Common myeloid progenitor, CD34-positive (primary cell): ENCODE results near the gene PARD6B.
A peak's percentile ranks its signal among the peaks of the same experiment; 100 is the strongest.
"Not testable (repeated sequence)": the region's sequence is repeated elsewhere in the genome, so short reads cannot be mapped to it uniquely, and the experiment has no call there.

ENCODE experiments used
- CTCF ChIA-PET: fragments of 350-600 bp; sonication (Branson Sonifier 250); formaldehyde crosslinking; loops from one replicate; lab custom pipeline; 2021; ENCODE audit warnings: antibody characterized with exemption; lab: Charles Lee
- POLR2A ChIA-PET: fragments of 350-600 bp; sonication (Branson Sonifier 250); formaldehyde crosslinking; loops from one replicate; lab custom pipeline; 2021; ENCODE audit warnings: antibody characterized with exemption; lab: Charles Lee
- DNase-seq, 3 donors: peaks; one replicate each; pipeline versions ENCODE4 v3.0.0 to v3.0.0-alpha.2; 2013
- H3K27ac ChIP-seq, 2 experiments: 1 replicate in 1 of 2; 2 replicates in 1 of 2; pipeline ENCODE4 v1.7.0; 2013; ENCODE audit warnings: inconsistent platforms in 2 of 2, low read length in 2 of 2, mild to moderate bottlenecking in 2 of 2, low read depth in 1 of 2, moderate library complexity in 1 of 2; ENCODE audit not compliant: severe bottlenecking in 2 of 2, insufficient read depth in 1 of 2, poor library complexity in 1 of 2
- H3K27me3 ChIP-seq, 5 experiments: replicated peaks in 2 of 5; 1 replicate in 3 of 5; 2 replicates in 2 of 5; pipeline versions ENCODE4 v1.6.1 to v1.7.0; 2013; ENCODE audit warnings: low read length in 4 of 5, mild to moderate bottlenecking in 2 of 5, moderate library complexity in 2 of 5, inconsistent platforms in 1 of 5; ENCODE audit not compliant: insufficient read depth in 5 of 5, control insufficient read depth in 4 of 5
- H3K36me3 ChIP-seq, 4 experiments: 1 replicate in 2 of 4; 2 replicates in 2 of 4; pipeline versions ENCODE4 v1.6.1 to v1.7.0; 2013; ENCODE audit warnings: low read length in 3 of 4, control low read depth in 1 of 4, mild to moderate bottlenecking in 1 of 4; ENCODE audit not compliant: control insufficient read depth in 4 of 4, insufficient read depth in 4 of 4
- H3K4me1 ChIP-seq, 4 experiments: 1 replicate in 3 of 4; 2 replicates in 1 of 4; pipeline versions ENCODE4 v1.6.1 to v1.7.1; 2013; ENCODE audit warnings: low read length in 3 of 4, mild to moderate bottlenecking in 3 of 4, control low read depth in 1 of 4, inconsistent platforms in 1 of 4, moderate library complexity in 1 of 4; ENCODE audit not compliant: control insufficient read depth in 4 of 4, insufficient read depth in 4 of 4; ENCODE audit errors: control extremely low read depth in 1 of 4
- H3K4me3 ChIP-seq, 7 experiments: 1 replicate in 4 of 7; 2 replicates in 3 of 7; pipeline versions ENCODE4 v1.5.1 to v1.7.0; 2013; ENCODE audit warnings: mild to moderate bottlenecking in 7 of 7, low read length in 6 of 7, moderate library complexity in 6 of 7, inconsistent platforms in 2 of 7, low read depth in 2 of 7, control low read depth in 1 of 7; ENCODE audit not compliant: insufficient read depth in 4 of 7, control insufficient read depth in 1 of 7; ENCODE audit errors: extremely low read depth in 1 of 7
- H3K9me3 ChIP-seq, 5 experiments: 1 replicate in 4 of 5; 2 replicates in 1 of 5; pipeline versions ENCODE4 v1.6.1 to v1.7.1; 2013; ENCODE audit warnings: low read length in 4 of 5, mild to moderate bottlenecking in 2 of 5, inconsistent platforms in 1 of 5, low read depth in 1 of 5, moderate library complexity in 1 of 5; ENCODE audit not compliant: control insufficient read depth in 4 of 5, insufficient read depth in 2 of 5; ENCODE audit errors: control extremely low read depth in 1 of 5
- whole genome bisulfite sequencing: methylation state at CpG from one replicate; pipeline ENCODE4 v1.1.5; 2013; ENCODE audit not compliant: insufficient coverage; 5-methylcytosine and 5-hydroxymethylcytosine counted together

Gene PARD6B

DNA sequence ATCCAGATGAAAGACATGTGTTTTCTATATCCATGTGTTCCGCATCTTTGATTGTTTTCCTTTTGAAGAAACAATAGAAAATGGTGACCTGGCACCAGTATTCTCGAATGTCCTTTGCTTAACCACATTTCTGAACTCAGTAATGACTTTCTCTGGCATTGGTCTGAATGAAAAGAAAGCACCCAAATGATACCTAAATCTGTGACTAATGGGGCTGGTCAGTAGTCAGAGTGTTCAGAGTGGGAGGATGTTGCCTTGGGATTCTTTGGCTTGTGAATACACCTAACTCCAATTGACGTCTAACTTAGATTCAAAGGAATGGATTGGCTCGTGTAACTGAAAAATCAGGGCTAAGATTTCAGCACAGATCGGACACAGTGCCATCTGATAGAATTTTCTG, 27.1 kb downstream of the PARD6B start:
- no peak for DNase-seq
- no peak overlapping the region for H3K4me3 ChIP-seq
- no peaks in the 10 kb centered on the region for H3K36me3 ChIP-seq
- no peak overlapping the region for H3K27ac ChIP-seq
- H3K9me3 ChIP-seq = no peaks in the 10 kb centered on the region
- H3K4me1 ChIP-seq = no peaks in the 10 kb centered on the region
- H3K27me3 ChIP-seq = no peaks in the 10 kb centered on the region
- WGBS = 98% methylated on average over 5 of the region's 5 CpGs
- POLR2A ChIA-PET = no interaction called here
- CTCF ChIA-PET = interaction anchor here (0.7 kb wide), 1 partner anchor 583 kb away, joined by 3 read pairs; no protein-coding TSS in a partner anchor

DNA sequence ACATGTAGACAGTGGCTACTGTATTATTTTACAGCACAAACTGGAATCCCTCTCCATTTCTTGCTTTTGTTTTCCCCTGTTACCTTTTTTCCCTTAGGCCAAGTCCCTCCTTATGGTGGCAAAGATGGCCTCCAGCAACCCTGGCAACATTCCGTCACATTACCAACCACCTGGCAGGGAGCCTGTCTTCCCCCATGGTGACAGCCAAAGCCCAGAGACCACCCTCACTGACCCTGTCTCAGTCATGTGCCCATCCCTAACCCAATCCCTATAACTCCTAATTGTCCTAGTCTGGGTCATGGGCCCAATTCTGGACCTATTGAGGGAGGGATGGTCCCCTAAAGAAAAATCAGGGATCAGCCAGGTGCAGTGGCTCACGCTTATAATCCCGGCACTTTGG, 27.6 kb downstream of the PARD6B start:
- POLR2A ChIA-PET = no interaction called here
- CTCF ChIA-PET = no interaction called here
- no peak for DNase-seq

DNA sequence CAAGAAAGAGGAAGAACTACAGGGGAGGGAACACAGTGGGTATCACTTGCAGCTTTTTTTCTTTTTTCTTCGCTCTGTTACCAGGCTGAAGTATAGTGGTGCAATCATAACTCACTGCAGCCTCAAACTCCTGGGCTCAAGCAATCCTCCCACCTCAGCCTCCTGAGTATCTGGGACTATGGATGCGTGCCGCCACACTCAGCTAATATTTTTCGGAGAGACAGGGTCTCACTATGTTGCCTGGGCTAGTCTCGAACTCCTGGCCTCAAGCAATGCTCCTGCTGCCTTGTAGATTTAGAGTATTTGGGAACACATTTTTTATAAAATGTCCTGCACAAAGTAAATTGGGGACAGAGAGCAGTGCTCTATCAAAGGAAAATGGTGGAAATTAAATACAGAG, 28.3 kb downstream of the PARD6B start:
- DNase-seq = peak in 2 of 3 donors; percentile 36 to 47
- Histone ChIP-seq H3K4me1 (no peaks in the 10 kb centered on the region), H3K27ac (no peak overlapping the region), H3K4me3 (no peak overlapping the region), H3K36me3 (no peaks in the 10 kb centered on the region), H3K9me3 (no peaks in the 10 kb centered on the region), H3K27me3 (no peaks in the 10 kb centered on the region)
- POLR2A ChIA-PET = interaction anchor here (0.7 kb wide), 1 partner anchor 14 kb away, joined by 3 read pairs; no protein-coding TSS in a partner anchor
- CTCF ChIA-PET = no interaction called here
- WGBS = 84% methylated on average over 5 of the region's 5 CpGs

More for the DNA sequence above, 27.6 kb downstream of the PARD6B start:
- Histone ChIP-seq H3K4me3 (no peak overlapping the region), H3K27ac (no peak overlapping the region), H3K36me3 (no peaks in the 10 kb centered on the region), H3K27me3 (no peaks in the 10 kb centered on the region), H3K4me1 (no peaks in the 10 kb centered on the region), H3K9me3 (no peaks in the 10 kb centered on the region)
- WGBS = 75% methylated on average over 1 of the region's 3 CpGs

DNA sequence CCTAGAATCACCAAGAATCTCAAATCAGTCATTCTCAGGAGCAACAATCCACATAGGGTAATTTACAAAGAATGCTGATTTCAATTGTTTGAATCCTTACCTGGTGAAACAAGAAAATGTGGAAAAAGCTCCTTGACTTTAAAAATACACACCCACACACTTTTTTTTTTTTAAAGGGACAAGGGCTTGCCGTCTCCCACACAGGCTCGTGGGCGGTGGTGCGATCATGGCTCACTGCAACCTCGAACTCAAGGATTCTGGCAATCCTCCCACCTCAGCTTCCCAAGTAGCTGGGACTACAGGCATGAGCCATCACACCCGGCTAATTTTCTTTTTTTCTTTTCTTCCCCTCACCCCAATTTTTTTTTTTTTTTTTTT, 30.7 kb downstream of the PARD6B start:
- H3K27me3 ChIP-seq = no peaks in the 10 kb centered on the region
- no peaks in the 10 kb centered on the region for H3K9me3 ChIP-seq
- no peaks in the 10 kb centered on the region for H3K36me3 ChIP-seq
- DNase-seq = no peak
- no peaks in the 10 kb centered on the region for H3K4me1 ChIP-seq
- no peak overlapping the region for H3K4me3 ChIP-seq
- WGBS = 90% methylated on average over 5 of the region's 6 CpGs
- CTCF ChIA-PET = no interaction called here
- POLR2A ChIA-PET = no interaction called here
- no peak overlapping the region for H3K27ac ChIP-seq

DNA sequence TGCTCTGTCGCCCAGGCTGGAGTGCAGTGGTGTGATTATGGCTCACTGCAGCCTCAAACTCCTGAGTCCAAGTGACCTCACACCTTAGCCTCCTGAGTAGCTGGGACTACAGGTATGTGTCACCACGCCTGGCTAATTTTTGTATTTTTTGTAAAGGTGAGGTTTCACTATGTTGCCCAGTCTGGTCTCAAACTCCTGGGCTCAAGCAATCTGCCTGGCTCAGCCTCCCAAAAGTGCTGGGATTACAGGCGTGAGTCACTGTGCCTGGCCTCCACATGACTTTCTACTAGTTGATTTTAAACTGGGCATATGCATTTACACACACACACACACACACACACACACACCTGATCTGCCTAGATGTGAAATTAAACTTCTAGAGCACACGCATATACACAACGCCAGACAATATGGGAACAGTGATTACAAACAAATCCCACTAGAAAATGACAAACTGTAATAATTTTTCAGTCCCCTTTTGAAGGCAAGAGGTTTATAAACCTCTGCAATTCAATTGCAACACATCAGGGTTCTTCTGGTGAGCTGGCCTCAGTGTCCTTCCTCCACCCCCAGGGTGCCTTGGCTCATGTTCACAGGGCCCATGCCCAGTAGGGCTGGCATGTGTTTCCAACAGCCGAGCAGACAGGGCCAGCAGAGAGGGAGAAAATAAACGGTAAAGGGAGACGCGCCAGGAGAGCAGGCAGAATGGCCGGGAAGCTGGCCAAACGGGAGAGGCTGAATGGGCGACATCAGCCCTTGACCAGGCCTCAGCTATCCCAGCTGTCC, 31.2 kb downstream of the PARD6B start:
- no peaks in the 10 kb centered on the region for H3K9me3 ChIP-seq
- no peaks in the 10 kb centered on the region for H3K4me1 ChIP-seq
- no peaks in the 10 kb centered on the region for H3K27me3 ChIP-seq
- no peaks in the 10 kb centered on the region for H3K36me3 ChIP-seq
- ChIA-PET POLR2A (no interaction called here), CTCF (no interaction called here)
- no peak overlapping the region for H3K4me3 ChIP-seq
- WGBS = 93% methylated on average over 9 of the region's 12 CpGs
- H3K27ac ChIP-seq = no peak overlapping the region
- no peak for DNase-seq

DNA sequence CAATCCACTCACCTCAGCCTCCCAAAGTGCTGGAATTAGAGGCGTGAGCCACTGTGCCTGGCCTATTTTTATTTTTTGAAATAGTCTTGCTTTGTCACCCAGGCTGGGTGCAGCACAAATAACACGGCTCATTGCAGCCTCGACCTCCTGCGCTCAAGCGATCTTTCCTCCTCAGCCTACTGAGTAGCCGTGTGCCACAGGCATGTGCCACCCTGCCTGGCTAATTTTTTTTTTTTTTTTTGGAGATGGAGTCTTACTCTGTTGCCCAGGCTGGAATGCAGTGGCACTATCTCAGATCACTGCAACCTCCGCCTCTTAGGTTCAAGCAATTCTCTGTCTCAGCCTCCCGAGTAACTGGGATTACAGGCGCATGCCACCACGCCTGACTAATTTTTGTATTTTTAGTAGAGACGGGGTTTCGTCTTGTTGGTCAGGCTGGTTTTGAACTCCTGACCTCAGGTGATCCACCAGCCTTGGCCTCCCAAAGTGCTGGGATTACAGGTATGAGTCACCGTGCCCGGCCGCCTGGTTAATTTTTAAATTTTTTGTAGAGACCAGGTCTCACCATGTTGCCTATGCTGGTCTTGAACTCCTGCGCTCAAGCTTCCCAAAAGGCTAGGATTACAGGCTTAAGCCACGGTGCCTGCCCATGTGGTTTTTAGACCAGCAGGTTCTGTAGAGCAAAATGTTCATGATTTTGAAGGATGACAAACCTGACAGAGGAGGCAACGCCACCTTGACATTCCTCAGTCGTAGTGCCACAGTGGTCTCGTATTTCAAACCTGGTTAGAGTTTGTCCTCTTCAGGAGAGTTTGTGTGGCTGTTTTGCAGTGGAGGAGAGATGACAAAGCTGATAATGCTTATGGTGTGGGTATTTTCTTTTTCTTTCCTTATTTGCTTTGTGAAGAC, 32.4 kb downstream of the PARD6B start:
- H3K27me3 ChIP-seq, CTCF ChIA-PET, H3K9me3 ChIP-seq, H3K27ac ChIP-seq, H3K4me1 ChIP-seq, H3K4me3 ChIP-seq, POLR2A ChIA-PET, DNase-seq, H3K36me3 ChIP-seq: not testable (repeated sequence)
- 92% methylated on average over 17 of the region's 20 CpGs for WGBS

DNA sequence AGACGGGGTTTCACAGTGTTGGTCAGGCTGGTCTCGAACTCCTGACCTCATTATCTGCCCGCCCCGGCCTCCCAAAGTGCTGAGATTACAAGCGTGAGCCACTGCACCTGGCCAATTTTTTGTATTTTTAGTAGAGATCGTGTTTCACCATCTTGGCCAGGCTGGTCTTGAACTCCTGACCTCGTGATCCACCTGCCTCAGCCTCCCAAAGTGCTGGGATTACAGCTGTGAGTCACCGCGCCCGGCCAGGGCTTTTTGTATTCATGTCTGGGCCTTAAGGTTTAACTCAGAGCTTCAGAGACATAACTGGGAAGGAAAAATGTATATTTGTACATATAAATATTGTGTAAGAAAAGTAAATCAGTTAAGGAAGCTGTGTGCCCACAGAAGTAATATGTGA, 33.9 kb downstream of the PARD6B start:
- H3K36me3 ChIP-seq, DNase-seq, H3K27me3 ChIP-seq, H3K4me1 ChIP-seq, H3K27ac ChIP-seq, H3K9me3 ChIP-seq, H3K4me3 ChIP-seq, CTCF ChIA-PET: not testable (repeated sequence)
- WGBS = 96% methylated on average over 7 of the region's 10 CpGs
- POLR2A ChIA-PET = interaction anchor here (0.6 to 0.7 kb wide), 2 partner anchors 35 to 125 kb away, joined by 3 read pairs; no protein-coding TSS in a partner anchor
